Subcutaneous abdominal adipose tissue (tissue), 5 donors: ENCODE data around the gene EIPR1.
A peak's percentile ranks its signal among the peaks of the same experiment; 100 is the strongest.

Experiments used
- H3K27ac ChIP-seq: one replicate; pipeline ENCODE4 v1.7.0; 2013; ENCODE audit warnings: low read depth, mild to moderate bottlenecking, inconsistent platforms, low read length, moderate library complexity
- H3K27me3 ChIP-seq, 5 donors: one replicate each; pipeline ENCODE4 v1.7.0; 2013; ENCODE audit warnings: low read length in 5 of 5, inconsistent platforms in 1 of 5; ENCODE audit not compliant: control insufficient read depth in 5 of 5, insufficient read depth in 4 of 5
- H3K36me3 ChIP-seq, 5 donors: one replicate each; pipeline ENCODE4 v1.7.0; 2013; ENCODE audit warnings: low read length in 5 of 5; ENCODE audit not compliant: control insufficient read depth in 5 of 5, insufficient read depth in 5 of 5
- H3K4me1 ChIP-seq, 5 donors: one replicate each; pipeline ENCODE4 v1.7.0; 2013; ENCODE audit warnings: low read length in 5 of 5, mild to moderate bottlenecking in 3 of 5, moderate library complexity in 1 of 5; ENCODE audit not compliant: control insufficient read depth in 5 of 5, insufficient read depth in 5 of 5
- H3K4me3 ChIP-seq, 5 donors: one replicate each; pipeline ENCODE4 v1.7.0; 2013; ENCODE audit warnings: low read length in 5 of 5, low read depth in 1 of 5
- H3K9ac ChIP-seq, 5 donors: one replicate each; pipeline ENCODE4 v1.7.0; 2013; ENCODE audit warnings: low read length in 5 of 5, mild to moderate bottlenecking in 4 of 5, moderate library complexity in 3 of 5
- H3K9me3 ChIP-seq, 5 donors: one replicate each; pipeline ENCODE4 v1.7.0; 2013; ENCODE audit warnings: low read length in 5 of 5; ENCODE audit not compliant: control insufficient read depth in 5 of 5
- donor health status: healthy.
- donor health status: healthy.
- donor health status: healthy.
- donor health status: healthy.
- donor health status: healthy.

Gene EIPR1

GRCh38 chr2:3319745-3320566 is 57.7 kb downstream of the EIPR1 start:
- no peak overlapping the region for H3K4me3 ChIP-seq
- H3K27ac ChIP-seq = no peak overlapping the region
- no peak overlapping the region for H3K9ac ChIP-seq
- no peaks in the 10 kb centered on the region for H3K27me3 ChIP-seq
- no peaks in the 10 kb centered on the region for H3K4me1 ChIP-seq
- peaks cover 0 to 24% (median 7%) of the 10 kb centered on the region in 5 donors for H3K36me3 ChIP-seq
- H3K9me3 ChIP-seq = no peaks in the 10 kb centered on the region

DNA sequence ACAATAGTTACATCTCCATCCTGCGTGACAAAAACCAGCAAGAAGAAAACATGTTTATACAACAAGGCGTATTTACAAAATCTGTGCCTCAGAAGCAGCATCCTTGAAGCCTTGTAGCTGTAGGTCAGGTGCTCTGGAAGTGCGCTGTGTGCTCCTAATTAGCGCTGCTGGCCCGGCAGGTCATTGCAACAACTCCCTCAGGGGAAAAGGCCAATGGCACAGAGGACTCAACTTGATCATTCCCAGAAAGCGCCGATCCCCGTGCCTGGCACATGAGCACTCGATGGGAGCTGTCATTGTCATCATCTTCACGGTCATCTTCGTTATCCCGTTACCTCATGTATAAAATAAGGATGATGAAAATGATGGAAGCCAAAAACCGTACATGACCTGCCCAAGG is 58.5 kb downstream of the EIPR1 start:
- H3K36me3 ChIP-seq = peaks cover 0 to 20% (median 7%) of the 10 kb centered on the region in 5 donors
- H3K4me3 ChIP-seq = no peak overlapping the region

GRCh38 chr2:3317871-3318590 is 59.6 kb downstream of the EIPR1 start:
- Histone ChIP-seq H3K36me3 (peaks cover 0 to 17% (median 3%) of the 10 kb centered on the region in 5 donors), H3K4me3 (no peak overlapping the region), H3K9ac (no peak overlapping the region), H3K4me1 (peaks cover 0 to 10% (median 6%) of the 10 kb centered on the region in 5 donors), H3K9me3 (no peaks in the 10 kb centered on the region), H3K27me3 (no peaks in the 10 kb centered on the region), H3K27ac (no peak overlapping the region)

More for the DNA sequence above, 58.5 kb downstream of the EIPR1 start:
- H3K9ac ChIP-seq = no peak overlapping the region
- no peaks in the 10 kb centered on the region for H3K27me3 ChIP-seq
- H3K27ac ChIP-seq = no peak overlapping the region
- peaks cover 0 to 6% (median 2%) of the 10 kb centered on the region in 5 donors for H3K4me1 ChIP-seq
- H3K9me3 ChIP-seq = no peaks in the 10 kb centered on the region

GRCh38 chr2:3317277-3317685 is 60.3 kb downstream of the EIPR1 start:
- no peaks in the 10 kb centered on the region for H3K27me3 ChIP-seq
- H3K4me1 ChIP-seq = peaks cover 0 to 10% (median 6%) of the 10 kb centered on the region in 5 donors
- no peak overlapping the region for H3K27ac ChIP-seq
- H3K36me3 ChIP-seq = peaks cover 0 to 16% (median 3%) of the 10 kb centered on the region in 5 donors
- no peaks in the 10 kb centered on the region for H3K9me3 ChIP-seq
- no peak overlapping the region for H3K9ac ChIP-seq
- H3K4me3 ChIP-seq = no peak overlapping the region

DNA sequence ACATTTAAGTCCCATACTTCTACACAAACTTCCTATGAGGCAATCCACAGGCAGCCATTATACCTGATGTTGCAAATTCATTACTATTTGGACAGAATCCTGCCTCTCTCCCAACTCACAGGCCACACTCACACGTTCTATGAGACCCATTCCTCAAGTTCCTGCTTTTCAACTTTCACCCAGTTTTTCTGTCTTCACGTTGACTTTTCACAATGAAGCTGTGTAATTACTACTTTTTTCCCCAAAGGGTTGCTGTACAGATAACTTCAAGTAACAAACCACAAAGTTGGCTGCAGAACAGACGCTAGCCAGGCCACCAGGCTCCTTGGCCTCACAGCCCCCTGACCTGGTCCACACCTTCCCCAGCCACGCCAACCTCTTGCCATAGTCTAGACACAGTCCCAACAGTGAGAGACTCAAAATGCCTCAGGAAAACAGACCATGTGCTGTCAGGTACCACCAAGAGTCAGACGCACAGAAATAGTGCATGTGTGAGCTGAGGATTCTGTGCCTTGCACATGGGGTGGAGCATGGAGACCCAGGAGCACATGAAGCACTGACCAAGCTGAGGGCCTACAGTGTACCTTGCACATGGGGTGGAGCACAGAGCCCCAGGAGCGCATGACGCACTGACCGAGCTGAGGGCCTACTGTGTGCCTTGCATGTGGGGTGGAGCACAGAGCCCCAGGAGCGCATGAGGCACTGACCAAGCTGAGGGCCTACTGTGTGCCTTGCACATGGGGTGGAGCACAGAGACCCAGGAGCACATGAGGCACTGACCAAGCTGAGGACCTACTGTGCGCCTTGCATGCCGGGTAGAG is 61.0 kb downstream of the EIPR1 start:
- Histone ChIP-seq H3K27me3 (no peaks in the 10 kb centered on the region), H3K9ac (no peak overlapping the region), H3K4me1 (peaks cover 0 to 10% (median 6%) of the 10 kb centered on the region in 5 donors), H3K36me3 (peaks cover 0 to 12% (median 0%) of the 10 kb centered on the region in 5 donors), H3K27ac (no peak overlapping the region), H3K4me3 (no peak overlapping the region), H3K9me3 (no peaks in the 10 kb centered on the region)

- Histone ChIP-seq H3K9ac (peak overlapping the region in 1 of 5 donors; percentile 28), H3K27ac (no peak overlapping the region), H3K4me1 (peaks cover 0 to 10% (median 6%) of the 10 kb centered on the region in 5 donors), H3K36me3 (peaks cover 0 to 10% (median 0%) of the 10 kb centered on the region in 5 donors), H3K4me3 (no peak overlapping the region), H3K9me3 (no peaks in the 10 kb centered on the region), H3K27me3 (no peaks in the 10 kb centered on the region)
Observed at GRCh38 chr2:3314626-3315025, 63.0 kb downstream of the EIPR1 start.

DNA sequence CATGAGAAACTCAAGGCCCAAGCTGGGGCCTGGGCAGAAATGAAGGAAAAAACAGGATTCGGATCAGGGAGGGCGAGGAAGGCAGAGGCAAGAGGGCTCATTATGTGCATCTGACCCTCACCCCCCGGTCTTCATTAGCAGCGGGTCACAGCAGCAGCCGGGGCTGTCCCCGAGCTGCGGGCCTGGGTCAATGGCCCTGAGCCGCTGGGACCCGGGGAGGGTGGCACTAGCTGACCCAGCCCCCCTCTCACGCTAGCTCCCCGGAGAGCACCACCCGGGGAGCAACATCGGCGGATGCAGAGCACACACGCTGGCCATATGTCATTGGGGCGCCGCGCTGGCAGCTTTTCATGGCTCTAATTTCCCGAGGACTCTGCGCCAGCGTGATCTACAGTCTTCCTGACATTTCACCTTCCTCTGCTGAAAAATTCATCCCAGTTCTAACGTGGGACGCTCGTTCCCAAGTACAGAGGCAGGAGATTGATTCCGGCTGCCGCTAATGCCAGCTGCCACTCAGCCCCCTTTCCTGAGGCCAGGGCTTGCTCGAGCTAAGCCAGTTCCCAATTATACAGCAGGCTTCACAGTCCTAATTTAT is 63.7 kb downstream of the EIPR1 start:
- Histone ChIP-seq H3K4me3 (no peak overlapping the region), H3K27me3 (no peaks in the 10 kb centered on the region), H3K27ac (no peak overlapping the region), H3K4me1 (peaks cover 0 to 10% (median 6%) of the 10 kb centered on the region in 5 donors), H3K9ac (peak overlapping the region in 2 of 5 donors; percentile 22 to 28), H3K9me3 (no peaks in the 10 kb centered on the region), H3K36me3 (peaks cover 0 to 7% (median 0%) of the 10 kb centered on the region in 5 donors)

DNA sequence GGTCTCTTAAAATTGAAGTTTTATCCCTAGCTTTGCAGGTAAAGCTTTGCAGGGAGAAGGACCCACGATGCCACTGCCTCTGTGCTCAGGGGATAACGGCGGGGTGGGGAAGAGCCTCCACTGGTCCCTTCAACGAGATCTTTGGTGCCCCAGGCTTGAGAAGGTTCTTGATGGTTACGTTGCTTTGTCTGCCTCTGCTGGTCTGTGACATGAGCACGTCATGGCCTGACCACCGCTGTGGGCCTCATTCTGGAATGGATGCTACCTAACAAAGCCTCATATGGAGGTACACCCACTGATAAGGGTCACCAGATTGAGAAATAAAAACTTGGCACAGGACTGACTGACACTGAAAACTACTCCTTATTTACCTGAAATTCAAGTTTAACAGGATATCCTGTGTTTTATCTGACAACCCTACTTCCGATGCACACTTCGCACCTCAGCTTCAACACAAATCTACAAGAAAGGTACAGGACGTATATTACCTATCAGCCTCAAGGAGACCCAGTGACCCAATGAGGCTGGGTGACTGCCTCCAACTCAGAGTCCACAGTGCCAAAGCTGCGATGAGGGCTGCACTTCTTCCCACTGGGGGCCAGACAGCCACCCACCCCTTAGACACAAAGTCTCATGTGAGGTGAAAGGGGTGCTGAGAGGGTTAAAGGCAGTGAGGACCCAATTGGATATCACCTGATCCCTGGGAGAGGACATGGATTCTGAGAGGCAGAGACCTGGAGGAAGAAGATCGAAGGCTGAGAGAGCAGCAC is 64.9 kb downstream of the EIPR1 start:
- H3K9ac ChIP-seq = no peak overlapping the region
- H3K9me3 ChIP-seq = no peaks in the 10 kb centered on the region

DNA sequence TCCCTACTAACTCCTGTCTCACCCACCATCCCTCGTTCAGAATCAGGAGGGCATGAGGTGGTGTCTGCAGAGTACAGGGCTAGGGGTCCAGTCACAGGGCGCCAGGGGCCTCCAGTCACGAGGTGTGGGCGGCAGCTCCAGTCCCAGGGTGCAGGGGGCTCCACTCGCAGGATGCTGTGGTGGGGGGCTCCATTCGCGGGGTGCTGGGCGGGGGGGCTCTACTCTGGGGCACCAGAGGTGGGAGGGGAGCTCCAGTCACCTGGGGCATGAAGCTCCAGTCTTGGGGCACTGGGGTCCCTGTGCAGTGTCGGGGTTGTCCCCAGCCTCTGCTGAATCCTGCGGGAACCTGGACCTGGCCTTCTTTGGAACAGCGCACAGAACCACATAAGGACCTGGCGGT is 66.0 kb downstream of the EIPR1 start:
- Histone ChIP-seq H3K9me3 (no peaks in the 10 kb centered on the region), H3K9ac (no peak overlapping the region), H3K4me1 (peaks cover 0 to 10% (median 6%) of the 10 kb centered on the region in 5 donors), H3K36me3 (no peaks in the 10 kb centered on the region), H3K4me3 (no peak overlapping the region), H3K27ac (no peak overlapping the region), H3K27me3 (no peaks in the 10 kb centered on the region)

More for the DNA sequence above, 64.9 kb downstream of the EIPR1 start:
- Histone ChIP-seq H3K27ac (no peak overlapping the region), H3K36me3 (no peaks in the 10 kb centered on the region), H3K4me1 (peaks cover 0 to 10% (median 6%) of the 10 kb centered on the region in 5 donors), H3K27me3 (no peaks in the 10 kb centered on the region), H3K4me3 (no peak overlapping the region)
